Measurements from ENCODE around the gene HDAC2. TPM values are rescaled to one million over a fixed set of nuclear protein-coding genes. Genes with fewer than 3 reads are reported as not detected.
"Not testable (repeated sequence)": the region's sequence is repeated elsewhere in the genome, so short reads cannot be mapped to it uniquely, and the experiment has no call there.

HDAC2 gene
- total RNA-seq, 1 donor from 2014 or later, result 99.8 TPM

GRCh38 chr6:113936093-113936934 lies 34.6 kb downstream of the HDAC2 start:
- FAIRE-seq (no peak), DNase-seq (ENCODE audit: low read depth) (peak; percentile 62)
- TF ChIP-seq CTCF (IDR thresholded peaks at IDR 0.05; ENCODE audit: insufficient read depth, low read length, severe bottlenecking), result peak; percentile 49

GRCh38 chr6:113934101-113934500 lies 36.8 kb downstream of the HDAC2 start:
- FAIRE-seq, result no peak
- TF ChIP-seq CTCF (IDR thresholded peaks at IDR 0.05; ENCODE audit: insufficient read depth, low read length, severe bottlenecking), result no peak
- no peak for DNase-seq (ENCODE audit: low read depth)
- Histone ChIP-seq H3K27me3 (ENCODE audit: control insufficient read depth, insufficient read depth, low read length) (no peaks in the 10 kb centered on the region), H3K4me3 (ENCODE audit: low read depth, low read length) (no peak overlapping the region), H3K36me3 (ENCODE audit: control insufficient read depth, insufficient read depth, low read length) (peaks cover 2% of the 10 kb centered on the region)

More at GRCh38 chr6:113936093-113936934, 34.6 kb downstream of the HDAC2 start:
- no peak overlapping the region for H3K4me3 ChIP-seq (ENCODE audit: low read depth, low read length)
- H3K27me3 ChIP-seq (ENCODE audit: control insufficient read depth, insufficient read depth, low read length), result no peaks in the 10 kb centered on the region
- peaks cover 2% of the 10 kb centered on the region for H3K36me3 ChIP-seq (ENCODE audit: control insufficient read depth, insufficient read depth, low read length)

DNA sequence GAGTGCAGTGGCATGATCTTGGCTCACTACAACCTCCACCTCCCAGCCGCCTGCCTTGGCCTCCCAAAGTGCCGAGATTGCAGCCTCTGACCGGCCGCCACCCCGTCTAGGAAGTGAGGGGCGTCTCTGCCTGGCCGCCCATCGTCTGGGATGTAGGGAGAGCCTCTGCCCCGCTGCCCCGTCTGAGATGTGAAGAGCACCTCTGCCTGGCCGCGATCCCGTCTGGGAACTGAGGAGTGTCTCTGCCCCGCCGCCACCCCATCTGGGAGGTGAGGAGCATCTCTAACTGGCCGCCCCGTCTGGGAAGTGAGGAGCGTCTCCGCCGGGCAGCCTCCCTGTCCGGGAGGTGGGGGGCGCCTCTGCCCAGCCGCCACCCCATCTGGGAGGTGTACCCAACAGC lies 39.0 kb downstream of the HDAC2 start:
- not testable (repeated sequence) for H3K36me3 ChIP-seq (ENCODE audit: control insufficient read depth, insufficient read depth, low read length); DNase-seq (ENCODE audit: low read depth); FAIRE-seq; H3K4me3 ChIP-seq (ENCODE audit: low read depth, low read length); H3K27me3 ChIP-seq (ENCODE audit: control insufficient read depth, insufficient read depth, low read length)

- no peak overlapping the region for H3K4me3 ChIP-seq (ENCODE audit: low read depth, low read length)
- DNase-seq (ENCODE audit: low read depth) (no peak), FAIRE-seq (no peak)
- TF ChIP-seq CTCF (IDR thresholded peaks at IDR 0.05; ENCODE audit: insufficient read depth, low read length, severe bottlenecking), result no peak
- H3K36me3 ChIP-seq (ENCODE audit: control insufficient read depth, insufficient read depth, low read length), result no peaks in the 10 kb centered on the region
- H3K27me3 ChIP-seq (ENCODE audit: control insufficient read depth, insufficient read depth, low read length), result no peaks in the 10 kb centered on the region
Measured at GRCh38 chr6:113930183-113930582, 40.8 kb downstream of the HDAC2 start.

DNA sequence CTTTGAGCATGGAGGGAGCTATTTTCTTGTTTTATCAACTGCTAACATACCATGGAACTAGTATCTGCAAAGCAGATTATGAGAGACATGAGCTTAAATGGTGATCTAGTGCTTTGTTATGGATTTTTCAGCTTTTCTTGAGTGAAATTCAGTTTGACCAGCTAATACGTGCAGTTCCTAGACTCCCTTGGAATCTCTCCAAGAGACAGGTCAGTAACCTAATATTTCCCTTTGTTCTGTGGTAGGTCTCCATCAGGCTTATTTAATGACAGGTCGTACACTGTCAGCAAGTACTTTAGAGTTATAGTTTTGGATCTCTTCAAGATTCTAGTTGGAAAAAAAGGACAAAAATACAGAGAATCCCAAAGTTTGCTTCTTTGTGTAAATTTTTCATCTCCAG lies 43.9 kb downstream of the HDAC2 start:
- H3K36me3 ChIP-seq (ENCODE audit: control insufficient read depth, insufficient read depth, low read length), result no peaks in the 10 kb centered on the region
- FAIRE-seq, result no peak
- H3K4me3 ChIP-seq (ENCODE audit: low read depth, low read length), result no peak overlapping the region
- TF ChIP-seq CTCF (IDR thresholded peaks at IDR 0.05; ENCODE audit: insufficient read depth, low read length, severe bottlenecking), result no peak
- peak; percentile 35 for DNase-seq (ENCODE audit: low read depth)
- no peaks in the 10 kb centered on the region for H3K27me3 ChIP-seq (ENCODE audit: control insufficient read depth, insufficient read depth, low read length)

DNA sequence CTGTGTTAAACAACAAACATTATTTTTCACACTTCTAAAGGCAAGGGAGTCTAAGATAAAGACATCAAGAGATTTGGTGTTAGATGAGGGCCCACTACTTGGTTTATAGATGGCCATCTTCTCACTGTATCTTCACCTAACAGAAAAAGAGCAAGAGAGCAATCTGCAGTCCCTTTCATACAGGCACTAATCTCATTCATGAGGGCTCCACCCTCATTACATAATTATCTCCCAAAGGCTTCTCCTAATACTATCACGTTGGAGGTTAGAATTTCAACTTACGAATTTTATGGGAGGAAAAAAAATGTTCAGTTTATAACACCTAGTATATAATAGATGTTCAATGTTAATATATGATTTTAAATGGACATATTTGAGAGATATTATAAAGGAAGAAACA lies 45.6 kb downstream of the HDAC2 start:
- FAIRE-seq (no peak), DNase-seq (ENCODE audit: low read depth) (no peak)
- Histone ChIP-seq H3K4me3 (ENCODE audit: low read depth, low read length) (no peak overlapping the region), H3K27me3 (ENCODE audit: control insufficient read depth, insufficient read depth, low read length) (no peaks in the 10 kb centered on the region), H3K36me3 (ENCODE audit: control insufficient read depth, insufficient read depth, low read length) (no peaks in the 10 kb centered on the region)
- no peak for TF ChIP-seq CTCF (IDR thresholded peaks at IDR 0.05; ENCODE audit: insufficient read depth, low read length, severe bottlenecking)
